GM18861 (cell line): Measurements from ENCODE around the gene PSME2.
"Not testable (repeated sequence)": the region's sequence is repeated elsewhere in the genome, so short reads cannot be mapped to it uniquely, and the experiment has no call there.

Source experiments
- ATAC-seq: cut with Tn5 transposase; IDR thresholded peaks from one replicate; pipeline ENCODE4 v1.9.1; 2021; ENCODE audit not compliant: unreplicated experiment

Gene PSME2

GRCh38 chr14:24115422-24116127 is 30.8 kb downstream of the PSME2 start:
- no peak for ATAC-seq

- peak; percentile 78 for ATAC-seq
Measured at GRCh38 chr14:24114532-24115421, 31.6 kb downstream of the PSME2 start, which contains the start of the genes DCAF11 and NRL. Gene DCAF11, plus strand, starts transcription at chr14:24114777. Its CDS starts 818 bp downstream, at chr14:24115595. Gene NRL, minus strand, starts transcription at chr14:24114949. Its CDS starts 32,101 bp downstream, at chr14:24082848.

DNA sequence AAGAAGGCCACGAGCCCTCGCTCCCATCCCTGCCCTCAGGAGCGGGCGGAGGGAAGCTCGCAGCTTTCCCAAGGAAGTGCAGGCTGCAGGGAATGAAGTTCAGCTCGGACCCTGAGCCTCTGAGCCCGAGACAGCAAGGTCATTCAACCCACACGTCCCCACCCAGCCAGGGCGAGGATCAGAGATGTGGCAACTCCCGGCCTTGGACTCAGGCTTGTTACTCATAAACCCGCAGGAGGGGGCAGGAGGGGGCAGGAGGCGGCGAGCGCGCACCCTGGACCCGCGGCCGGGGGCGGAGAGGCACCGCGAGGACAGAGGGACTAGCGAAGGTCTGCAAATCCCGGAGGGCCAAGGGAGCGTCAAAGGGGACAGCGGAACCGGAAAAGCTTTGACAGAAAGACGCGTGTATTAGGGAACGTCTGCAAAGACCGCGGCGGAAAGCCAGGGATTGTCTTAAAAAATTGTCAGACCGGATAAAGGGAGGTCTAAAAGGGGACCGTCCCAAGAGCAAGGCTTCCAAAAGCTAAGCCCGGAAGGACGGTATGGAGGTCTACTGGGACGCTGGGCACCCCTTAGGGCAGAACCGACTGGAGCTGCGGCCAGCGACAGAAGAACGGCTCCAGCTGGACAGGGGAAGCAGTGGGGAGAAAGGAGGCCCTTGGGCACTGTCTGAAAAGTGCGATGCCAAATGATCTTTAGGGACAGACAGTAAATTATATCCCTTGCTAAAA is 32.4 kb downstream of the PSME2 start:
- peak; percentile 30 for ATAC-seq

- no peak for ATAC-seq
Measured at GRCh38 chr14:24113379-24113800, 33.0 kb downstream of the PSME2 start.

DNA sequence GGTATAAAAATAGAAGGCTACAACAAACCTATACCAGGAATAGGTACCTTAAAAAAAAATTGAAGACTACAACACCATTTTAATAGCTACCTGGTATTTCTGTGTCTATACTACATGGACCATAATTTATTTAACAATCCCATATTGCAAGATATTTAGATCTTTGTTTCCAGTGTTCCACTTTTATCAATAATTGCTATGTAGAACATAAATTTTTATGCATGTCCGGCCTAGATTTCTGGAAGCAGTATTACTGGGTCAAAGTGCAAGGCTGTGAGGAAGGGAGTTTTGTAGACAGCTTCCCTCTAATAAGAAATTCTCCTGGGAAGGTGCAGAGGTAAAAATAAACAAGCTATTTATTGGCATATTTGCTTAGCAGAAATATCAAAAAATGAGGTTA is 35.9 kb downstream of the PSME2 start:
- no peak for ATAC-seq

- no peak for ATAC-seq
Measured at GRCh38 chr14:24110060-24110459, 36.4 kb downstream of the PSME2 start.

DNA sequence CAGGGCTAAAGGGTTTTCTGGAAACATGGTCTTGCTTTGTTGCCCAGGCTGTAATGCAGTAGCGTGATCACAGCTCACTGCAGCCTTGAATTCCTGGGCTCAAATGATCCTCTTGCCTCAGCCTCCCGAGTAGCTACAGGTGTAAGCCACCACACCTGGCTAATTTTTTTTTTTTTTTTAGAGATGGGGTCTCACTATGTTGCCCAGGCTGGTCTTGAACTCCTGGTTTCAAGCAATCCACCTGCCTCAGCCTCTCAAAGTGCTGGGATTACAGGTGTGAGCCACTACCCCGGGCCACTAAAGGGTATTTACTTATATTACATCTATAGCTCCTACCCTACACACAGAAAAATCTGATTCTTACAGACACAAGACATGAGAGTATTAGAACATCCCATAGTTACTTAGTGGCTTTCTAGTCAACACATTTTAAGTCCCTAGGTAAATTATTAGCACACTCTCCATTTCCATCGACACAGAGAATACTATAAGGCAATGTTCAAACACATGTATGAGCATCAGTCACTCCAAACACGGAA is 38.0 kb downstream of the PSME2 start:
- ATAC-seq: no peak

DNA sequence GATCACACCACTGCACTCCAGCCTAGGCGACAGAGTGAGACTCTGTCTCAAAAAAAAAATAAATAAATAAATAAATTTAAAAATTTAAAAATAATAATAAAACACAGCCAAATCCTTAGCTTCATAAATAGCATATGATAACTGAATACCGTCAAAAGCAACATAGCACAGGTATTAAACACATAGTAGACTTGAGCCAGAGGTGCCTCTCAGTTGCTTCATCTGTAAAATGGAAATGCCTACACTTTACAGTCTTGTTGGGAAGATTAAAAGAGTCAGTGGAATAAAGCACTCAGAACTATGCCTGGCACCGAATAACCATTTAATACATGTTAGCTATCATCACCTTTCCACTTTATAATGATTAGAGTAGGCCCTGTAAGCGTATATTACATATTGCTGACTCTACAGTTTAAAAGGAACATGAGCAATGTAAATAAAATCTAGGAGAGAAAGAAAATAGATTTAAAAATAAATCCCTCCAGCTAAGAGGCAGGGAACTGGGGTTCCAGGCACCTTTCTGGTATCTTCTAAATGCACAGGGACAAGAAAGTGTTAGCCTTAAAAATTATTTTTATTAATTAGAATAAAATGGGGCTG is 39.6 kb downstream of the PSME2 start:
- ATAC-seq: no peak

GRCh38 chr14:24105609-24106239 is 40.7 kb downstream of the PSME2 start:
- ATAC-seq: not testable (repeated sequence)

GRCh38 chr14:24103451-24103850 is 43.0 kb downstream of the PSME2 start:
- ATAC-seq: no peak

GRCh38 chr14:24102357-24103048 is 43.9 kb downstream of the PSME2 start:
- no peak for ATAC-seq

GRCh38 chr14:24100982-24101494 is 45.4 kb downstream of the PSME2 start:
- no peak for ATAC-seq

GRCh38 chr14:24100197-24100981 is 46.0 kb downstream of the PSME2 start:
- no peak for ATAC-seq

GRCh38 chr14:24098927-24099813 is 47.2 kb downstream of the PSME2 start:
- no peak for ATAC-seq

GRCh38 chr14:24098229-24098926 is 48.0 kb downstream of the PSME2 start:
- no peak for ATAC-seq

DNA sequence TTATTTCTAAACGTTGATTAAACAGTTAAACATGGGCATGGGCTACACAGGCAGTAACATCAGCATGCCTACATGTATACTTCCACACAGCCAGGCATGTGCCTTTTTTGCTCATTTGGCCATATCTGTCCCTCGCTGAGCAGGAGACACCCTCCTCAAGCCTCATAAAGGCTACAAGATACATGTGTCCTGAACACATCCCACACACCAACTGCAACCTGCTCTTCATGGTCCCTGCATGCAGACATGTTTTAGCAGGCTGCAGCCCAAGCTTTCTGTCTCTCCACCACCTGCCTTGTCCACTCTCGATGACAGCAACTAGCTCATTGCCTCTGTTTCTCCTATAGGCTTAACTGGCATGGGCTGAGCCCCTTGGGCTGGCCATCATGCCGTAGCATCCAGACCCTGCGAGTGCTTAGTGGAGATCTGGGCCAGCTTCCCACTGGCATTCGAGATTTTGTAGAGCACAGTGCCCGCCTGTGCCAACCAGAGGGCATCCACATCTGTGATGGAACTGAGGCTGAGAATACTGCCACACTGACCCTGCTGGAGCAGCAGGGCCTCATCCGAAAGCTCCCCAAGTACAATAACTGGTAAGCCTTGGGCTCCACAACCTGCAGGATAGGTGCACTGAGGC is 49.7 kb downstream of the PSME2 start:
- ATAC-seq: no peak
